Measurements from ENCODE around the gene APBB3.

Gene APBB3

DNA sequence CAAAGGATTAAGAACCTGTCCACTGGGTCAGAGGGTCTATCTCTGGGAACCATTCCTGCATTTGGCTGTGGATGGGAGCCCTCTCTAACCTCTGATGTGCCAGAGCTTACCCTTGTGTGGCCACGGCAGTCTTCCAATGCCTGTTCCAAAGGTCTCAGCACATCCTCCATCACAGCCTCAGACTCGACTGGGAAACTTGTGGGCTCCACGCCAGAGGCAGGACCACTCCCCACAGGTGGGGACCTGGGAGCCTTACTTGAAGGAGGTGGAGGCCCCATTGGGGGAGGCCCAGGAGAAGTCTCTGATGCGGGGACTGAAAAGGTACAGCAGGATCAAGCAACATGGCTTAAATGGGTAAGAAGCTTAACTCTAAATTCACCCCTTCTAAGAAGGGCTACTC, 12.5 kb downstream of the APBB3 start:
- no peak for DNase-seq

GRCh38 chr5:140550147-140551079, 14.0 kb downstream of the APBB3 start:
- no peak for DNase-seq

DNA sequence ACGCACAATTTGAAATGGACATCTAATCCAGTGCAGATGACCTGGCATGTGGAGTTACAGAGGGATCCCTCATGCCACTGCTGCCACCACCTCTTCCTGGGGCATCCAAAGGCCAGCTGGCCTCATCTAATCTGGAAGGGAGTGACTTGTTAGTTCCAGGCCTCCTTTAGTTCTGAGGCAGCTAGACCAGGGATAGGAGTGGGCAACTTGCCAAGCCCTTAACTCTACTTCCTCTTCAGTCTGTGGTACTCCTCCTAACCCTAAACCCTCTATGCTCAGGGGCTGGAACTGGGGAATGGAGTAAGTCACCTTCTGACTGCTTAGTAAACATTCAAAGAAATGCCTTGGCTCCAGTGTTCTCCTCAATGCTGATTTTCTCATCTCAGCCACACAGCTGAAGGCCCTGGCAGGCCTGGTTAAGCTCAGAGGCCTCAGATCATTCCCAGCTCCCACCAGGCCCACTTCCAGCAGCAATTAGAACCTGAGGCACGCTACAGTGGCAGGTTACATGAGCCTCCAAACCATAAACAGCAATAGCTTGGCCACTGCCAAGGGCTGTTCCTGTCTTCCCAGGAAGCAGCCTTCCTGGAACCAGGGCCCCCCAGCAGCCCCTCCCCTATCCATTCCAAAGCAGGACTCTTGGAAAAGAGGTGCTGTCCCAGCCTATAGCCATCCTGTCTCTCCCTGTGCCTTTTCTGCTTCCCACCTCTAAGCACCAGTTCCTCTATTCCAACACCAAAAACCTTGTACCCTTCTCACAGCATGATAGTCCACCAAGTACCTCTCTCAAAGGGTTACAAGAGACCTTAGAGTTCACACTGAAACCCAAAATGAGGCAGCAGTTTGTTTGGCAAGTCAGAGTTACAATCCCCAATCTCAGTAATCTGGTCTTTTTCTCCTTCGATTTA, 14.9 kb downstream of the APBB3 start:
- DNase-seq, result peak; percentile 38

GRCh38 chr5:140548791-140549190, 15.6 kb downstream of the APBB3 start:
- no peak for DNase-seq

GRCh38 chr5:140548300-140548688, 16.1 kb downstream of the APBB3 start:
- DNase-seq, result no peak

GRCh38 chr5:140547508-140548299, 16.7 kb downstream of the APBB3 start, which contains the start of gene EIF4EBP3:
TSS of gene EIF4EBP3 (plus strand) at chr5:140547662. CDS start at chr5:140547738, 76 bp downstream.
- DNase-seq, result peak; percentile 90

- no peak for DNase-seq
Observed at GRCh38 chr5:140546851-140547507, 17.4 kb downstream of the APBB3 start.

DNA sequence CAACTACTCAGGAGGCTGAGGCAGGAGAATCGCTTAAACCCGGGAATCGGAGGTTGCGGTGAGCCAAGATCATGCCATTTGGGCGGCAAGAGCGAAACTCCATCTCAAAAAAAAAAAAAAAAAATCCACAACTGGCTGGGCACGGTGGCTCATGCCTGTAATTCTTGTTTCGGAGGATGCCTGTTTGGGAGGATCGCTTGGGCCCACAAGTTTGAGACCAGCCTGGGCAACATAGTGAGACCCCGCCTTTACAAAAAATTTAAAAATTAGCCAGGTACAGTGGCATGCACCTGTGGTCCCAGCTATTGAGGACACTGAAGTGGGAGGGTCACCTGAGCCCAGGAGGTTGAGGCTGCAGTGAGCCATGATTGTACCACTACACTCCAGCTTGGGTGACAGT, 18.8 kb downstream of the APBB3 start:
- no peak for DNase-seq

GRCh38 chr5:140544986-140545385, 19.4 kb downstream of the APBB3 start:
- DNase-seq, result no peak

- no peak for DNase-seq
Observed at GRCh38 chr5:140542972-140543371, 21.4 kb downstream of the APBB3 start.

- DNase-seq, result no peak
Observed at GRCh38 chr5:140540227-140540626, 24.2 kb downstream of the APBB3 start.

- no peak for DNase-seq
Observed at GRCh38 chr5:140524003-140524402, 40.4 kb downstream of the APBB3 start.

DNA sequence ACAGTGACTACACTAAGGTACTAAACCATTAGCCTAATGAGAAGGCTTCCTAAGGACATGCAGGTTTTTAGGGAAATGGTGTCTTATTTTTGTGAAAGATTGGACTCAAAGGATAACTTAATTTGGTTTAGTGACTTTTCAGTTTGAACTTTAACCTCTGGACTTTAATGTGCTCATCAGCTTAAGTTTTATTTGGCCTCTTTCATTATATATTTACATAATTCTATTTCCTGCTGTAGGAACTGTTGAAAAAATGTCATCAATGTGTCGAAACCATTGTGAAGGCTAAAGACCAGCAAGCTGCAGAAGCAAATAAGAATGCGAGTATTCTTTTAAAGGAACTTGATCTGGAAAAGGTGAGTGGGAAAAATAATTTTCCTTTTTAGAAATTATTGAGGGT, 51.3 kb downstream of the APBB3 start:
- no peak for DNase-seq

DNA sequence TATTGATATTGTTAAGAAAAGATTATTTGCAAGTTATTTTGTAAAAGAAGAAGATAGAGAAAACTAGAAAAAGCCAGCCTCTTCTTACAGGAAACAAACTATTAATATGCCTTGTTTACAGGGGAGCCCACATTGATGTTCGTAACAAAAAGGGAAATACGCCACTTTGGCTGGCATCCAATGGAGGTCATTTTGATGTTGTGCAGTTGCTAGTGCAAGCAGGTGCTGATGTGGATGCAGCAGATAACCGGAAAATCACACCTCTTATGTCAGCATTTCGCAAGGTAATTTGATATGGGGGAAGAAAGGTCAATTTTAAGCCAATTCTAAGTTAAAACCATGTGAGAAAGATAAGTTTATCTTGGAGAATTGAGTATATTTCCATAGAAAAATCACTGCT, 54.5 kb downstream of the APBB3 start:
- DNase-seq, result no peak

Data from CD4-positive, alpha-beta T cell treated with Interleukin-17A for 4 hours (primary cell).